Measurements from ENCODE around the gene ARMC3.

ARMC3 gene

DNA sequence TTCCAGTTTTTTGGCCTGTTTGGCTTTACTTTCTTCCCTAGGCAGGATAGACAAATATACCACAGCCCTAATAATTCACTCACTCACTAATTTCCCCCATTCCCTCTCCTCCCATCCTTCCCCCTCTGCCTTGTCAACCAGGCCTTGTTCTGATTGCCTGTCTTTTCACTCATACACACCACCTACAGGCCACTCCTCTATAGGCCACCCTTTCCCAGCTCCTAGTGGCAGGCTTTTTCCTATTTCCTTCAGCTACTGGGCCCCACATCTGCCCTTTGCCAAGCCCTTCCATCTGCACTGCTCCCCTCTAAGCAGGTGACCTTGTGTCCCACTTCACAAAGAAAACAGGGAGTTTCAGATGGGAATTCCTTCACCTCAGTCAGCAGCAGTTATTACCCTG lies 107.7 kb downstream of the ARMC3 start:
- no peak overlapping the region for H3K27ac ChIP-seq (replicated peaks)
- H3K27me3 ChIP-seq (ENCODE audit: insufficient read depth, poor library complexity, severe bottlenecking): no peaks in the 10 kb centered on the region
- no peak for DNase-seq (ENCODE audit: low read depth in 1 of 2, low spot score in 1 of 2)
- TF ChIP-seq, protein P1, sequence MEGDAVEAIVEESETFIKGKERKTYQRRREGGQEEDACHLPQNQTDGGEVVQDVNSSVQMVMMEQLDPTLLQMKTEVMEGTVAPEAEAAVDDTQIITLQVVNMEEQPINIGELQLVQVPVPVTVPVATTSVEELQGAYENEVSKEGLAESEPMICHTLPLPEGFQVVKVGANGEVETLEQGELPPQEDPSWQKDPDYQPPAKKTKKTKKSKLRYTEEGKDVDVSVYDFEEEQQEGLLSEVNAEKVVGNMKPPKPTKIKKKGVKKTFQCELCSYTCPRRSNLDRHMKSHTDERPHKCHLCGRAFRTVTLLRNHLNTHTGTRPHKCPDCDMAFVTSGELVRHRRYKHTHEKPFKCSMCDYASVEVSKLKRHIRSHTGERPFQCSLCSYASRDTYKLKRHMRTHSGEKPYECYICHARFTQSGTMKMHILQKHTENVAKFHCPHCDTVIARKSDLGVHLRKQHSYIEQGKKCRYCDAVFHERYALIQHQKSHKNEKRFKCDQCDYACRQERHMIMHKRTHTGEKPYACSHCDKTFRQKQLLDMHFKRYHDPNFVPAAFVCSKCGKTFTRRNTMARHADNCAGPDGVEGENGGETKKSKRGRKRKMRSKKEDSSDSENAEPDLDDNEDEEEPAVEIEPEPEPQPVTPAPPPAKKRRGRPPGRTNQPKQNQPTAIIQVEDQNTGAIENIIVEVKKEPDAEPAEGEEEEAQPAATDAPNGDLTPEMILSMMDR (IDR thresholded peaks at IDR 0.05; ENCODE audit: insufficient read depth, low read length): no peak
- TF ChIP-seq SPI1 (IDR thresholded peaks at IDR 0.05; ENCODE audit: borderline replicate concordance, low read depth) (no peak), GABPA (IDR thresholded peaks at IDR 0.05; ENCODE audit: low read depth) (no peak), POLR2AphosphoS5 (IDR thresholded peaks at IDR 0.05; ENCODE audit: low read depth) (no peak)
- TF ChIP-seq, protein P2, sequence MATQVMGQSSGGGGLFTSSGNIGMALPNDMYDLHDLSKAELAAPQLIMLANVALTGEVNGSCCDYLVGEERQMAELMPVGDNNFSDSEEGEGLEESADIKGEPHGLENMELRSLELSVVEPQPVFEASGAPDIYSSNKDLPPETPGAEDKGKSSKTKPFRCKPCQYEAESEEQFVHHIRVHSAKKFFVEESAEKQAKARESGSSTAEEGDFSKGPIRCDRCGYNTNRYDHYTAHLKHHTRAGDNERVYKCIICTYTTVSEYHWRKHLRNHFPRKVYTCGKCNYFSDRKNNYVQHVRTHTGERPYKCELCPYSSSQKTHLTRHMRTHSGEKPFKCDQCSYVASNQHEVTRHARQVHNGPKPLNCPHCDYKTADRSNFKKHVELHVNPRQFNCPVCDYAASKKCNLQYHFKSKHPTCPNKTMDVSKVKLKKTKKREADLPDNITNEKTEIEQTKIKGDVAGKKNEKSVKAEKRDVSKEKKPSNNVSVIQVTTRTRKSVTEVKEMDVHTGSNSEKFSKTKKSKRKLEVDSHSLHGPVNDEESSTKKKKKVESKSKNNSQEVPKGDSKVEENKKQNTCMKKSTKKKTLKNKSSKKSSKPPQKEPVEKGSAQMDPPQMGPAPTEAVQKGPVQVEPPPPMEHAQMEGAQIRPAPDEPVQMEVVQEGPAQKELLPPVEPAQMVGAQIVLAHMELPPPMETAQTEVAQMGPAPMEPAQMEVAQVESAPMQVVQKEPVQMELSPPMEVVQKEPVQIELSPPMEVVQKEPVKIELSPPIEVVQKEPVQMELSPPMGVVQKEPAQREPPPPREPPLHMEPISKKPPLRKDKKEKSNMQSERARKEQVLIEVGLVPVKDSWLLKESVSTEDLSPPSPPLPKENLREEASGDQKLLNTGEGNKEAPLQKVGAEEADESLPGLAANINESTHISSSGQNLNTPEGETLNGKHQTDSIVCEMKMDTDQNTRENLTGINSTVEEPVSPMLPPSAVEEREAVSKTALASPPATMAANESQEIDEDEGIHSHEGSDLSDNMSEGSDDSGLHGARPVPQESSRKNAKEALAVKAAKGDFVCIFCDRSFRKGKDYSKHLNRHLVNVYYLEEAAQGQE (IDR thresholded peaks at IDR 0.05; ENCODE audit: insufficient replicate concordance, low read depth): no peak
- no peak overlapping the region for H3K4me3 ChIP-seq (replicated peaks; ENCODE audit: insufficient read depth, low read length)

DNA sequence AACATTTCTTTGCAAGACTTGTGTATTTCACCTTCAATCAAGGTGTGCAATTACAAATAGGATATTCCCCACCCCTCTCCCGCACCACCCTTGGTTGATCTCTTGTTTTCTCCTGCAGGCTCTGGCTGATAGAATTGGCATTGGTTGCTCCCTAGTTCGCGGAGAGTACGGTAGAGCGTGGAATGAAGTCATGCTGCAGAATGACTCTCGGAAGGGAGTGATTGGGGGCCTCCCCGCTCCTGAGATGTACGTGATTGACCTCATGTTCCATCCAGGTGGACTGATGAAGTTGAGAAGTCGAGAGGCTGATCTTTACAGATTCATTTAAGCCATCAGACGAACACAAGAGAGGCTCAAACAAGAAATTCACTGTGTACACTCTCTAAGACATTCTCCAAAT lies 109.3 kb downstream of the ARMC3 start:
- TF ChIP-seq POLR2AphosphoS5 (IDR thresholded peaks at IDR 0.05; ENCODE audit: low read depth) (no peak), GABPA (IDR thresholded peaks at IDR 0.05; ENCODE audit: low read depth) (no peak), SPI1 (IDR thresholded peaks at IDR 0.05; ENCODE audit: borderline replicate concordance, low read depth) (no peak)
- TF ChIP-seq, protein P1 (IDR thresholded peaks at IDR 0.05; ENCODE audit: insufficient read depth, low read length): no peak
- TF ChIP-seq, protein P2 (IDR thresholded peaks at IDR 0.05; ENCODE audit: insufficient replicate concordance, low read depth): no peak
- Histone ChIP-seq H3K4me3 (replicated peaks; ENCODE audit: insufficient read depth, low read length) (no peak overlapping the region), H3K27me3 (ENCODE audit: insufficient read depth, poor library complexity, severe bottlenecking) (no peaks in the 10 kb centered on the region), H3K27ac (replicated peaks) (no peak overlapping the region)
- DNase-seq (ENCODE audit: low read depth in 1 of 2, low spot score in 1 of 2): no peak

DNA sequence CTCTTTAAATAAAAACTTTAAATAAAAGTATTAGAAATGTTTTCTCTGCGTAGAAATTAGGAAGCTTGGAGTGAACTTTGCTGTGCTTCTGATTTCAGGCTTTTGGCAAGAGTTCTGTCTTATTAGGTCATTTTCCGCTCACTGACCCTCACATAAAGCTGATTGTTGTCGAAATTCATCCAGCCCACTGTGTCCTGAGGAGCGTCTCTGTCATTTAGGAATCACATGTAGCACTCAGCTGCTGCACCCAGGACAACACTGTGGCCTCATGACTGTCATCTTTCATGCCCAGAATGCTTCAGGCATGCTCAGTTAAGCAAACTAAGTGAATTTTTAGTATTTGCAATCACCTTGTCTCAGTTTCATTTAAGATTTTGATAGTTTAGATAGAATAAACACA lies 109.7 kb downstream of the ARMC3 start:
- Histone ChIP-seq H3K27ac (replicated peaks) (no peak overlapping the region), H3K27me3 (ENCODE audit: insufficient read depth, poor library complexity, severe bottlenecking) (no peaks in the 10 kb centered on the region), H3K4me3 (replicated peaks; ENCODE audit: insufficient read depth, low read length) (no peak overlapping the region)
- DNase-seq (ENCODE audit: low read depth in 1 of 2, low spot score in 1 of 2): no peak
- TF ChIP-seq, protein P1 (IDR thresholded peaks at IDR 0.05; ENCODE audit: insufficient read depth, low read length): no peak
- TF ChIP-seq SPI1 (IDR thresholded peaks at IDR 0.05; ENCODE audit: borderline replicate concordance, low read depth) (no peak), POLR2AphosphoS5 (IDR thresholded peaks at IDR 0.05; ENCODE audit: low read depth) (no peak), GABPA (IDR thresholded peaks at IDR 0.05; ENCODE audit: low read depth) (no peak)
- TF ChIP-seq, protein P2 (IDR thresholded peaks at IDR 0.05; ENCODE audit: insufficient replicate concordance, low read depth): no peak

Data from HL-60 (cell line).